Natural killer cell (primary cell): ENCODE measurements around the gene ERAP2. TPM values are rescaled to one million over a fixed set of nuclear protein-coding genes. Genes with fewer than 3 reads are reported as not detected.

Source experiments
- ATAC-seq, 3 donors: fragments of 150-1000 bp in 2 of 3; fragments of 200-7000 bp in 1 of 3; cut with Tn5 transposase; 1 replicate in 1 of 3; 2 replicates in 2 of 3; pipeline ENCODE4 v1.10.0; 2021; ENCODE audit warnings: mild to moderate bottlenecking in 2 of 3, moderate library complexity in 2 of 3
- DNase-seq, 2 donors: peaks; one replicate each; pipeline versions ENCODE4 v3.0.0 to v3.0.0-alpha.2; 2013 to 2021; ENCODE audit warnings: mixed read lengths in 1 of 2
- H3K27ac ChIP-seq: one replicate; pipeline ENCODE4 v1.5.1; 2013; ENCODE audit warnings: mild to moderate bottlenecking, low read length
- H3K27me3 ChIP-seq: one replicate; pipeline ENCODE4 v1.6.1; 2013; ENCODE audit warnings: low read length; ENCODE audit not compliant: control insufficient read depth, insufficient read depth
- H3K36me3 ChIP-seq: one replicate; pipeline ENCODE4 v1.6.1; 2013; ENCODE audit warnings: low read length; ENCODE audit not compliant: control insufficient read depth, insufficient read depth
- H3K4me1 ChIP-seq: one replicate; pipeline ENCODE4 v1.6.1; 2013; ENCODE audit warnings: low read length; ENCODE audit not compliant: control insufficient read depth, insufficient read depth
- H3K4me3 ChIP-seq: one replicate; pipeline ENCODE4 v1.5.1; 2013; ENCODE audit warnings: low read length
- H3K9me3 ChIP-seq: one replicate; pipeline ENCODE4 v1.6.1; 2013; ENCODE audit warnings: low read length; ENCODE audit not compliant: control insufficient read depth, insufficient read depth
- H3K27ac Mint-ChIP-seq, 2 donors: one replicate each; pipeline ENCODE4 v1.8.0; 2022; ENCODE audit warnings: mild to moderate bottlenecking in 2 of 2, mixed read lengths in 2 of 2, moderate library complexity in 1 of 2
- H3K27me3 Mint-ChIP-seq, 2 donors: one replicate each; pipeline ENCODE4 v1.8.0; 2022; ENCODE audit warnings: low read depth in 2 of 2, mixed read lengths in 2 of 2
- H3K36me3 Mint-ChIP-seq: one replicate; pipeline ENCODE4 v1.8.0; 2022; ENCODE audit warnings: mixed read lengths
- H3K4me1 Mint-ChIP-seq, 2 donors: one replicate each; pipeline ENCODE4 v1.8.0; 2022; ENCODE audit warnings: mixed read lengths in 2 of 2
- H3K4me3 Mint-ChIP-seq: one replicate; pipeline ENCODE4 v1.8.0; 2022; ENCODE audit warnings: mild to moderate bottlenecking, moderate library complexity, mixed read lengths
- H3K9me3 Mint-ChIP-seq, 2 donors: one replicate each; pipeline ENCODE4 v1.8.0; 2022; ENCODE audit warnings: mixed read lengths in 2 of 2
- CTCF ChIP-seq: fragments of 200-600 bp; IDR thresholded peaks from one replicate; pipeline ENCODE4 v1.8.0; 2022; ENCODE audit warnings: antibody characterized with exemption
- WGBS: methylation state at CpG from one replicate; pipeline ENCODE4 v1.1.7; 2013; ENCODE audit warnings: missing lambda C conversion rate; ENCODE audit not compliant: insufficient coverage; 5-methylcytosine and 5-hydroxymethylcytosine counted together
- intact Hi-C: fragments of 100-400 bp; cut with micrococcal nuclease; formaldehyde crosslinking; loops from one replicate; pipeline ENCODE4 v1.14.2; 2022
- total RNA-seq, 4 donors: library from RNA; stranded (reverse); fragments of 120-200 nt in 1 of 4; gene quantifications; one replicate each; pipeline versions ENCODE4 v1.2.3 to v1.2.4, GENCODE V29; 2013 to 2022

Gene ERAP2
- total RNA-seq, 3 donors from 2014 or later (not counting 1 experiment from before 2014, with no cell fraction given), result 41.5 to 81.8 (median 79.2) TPM

GRCh38 chr5:96936431-96937320, 60.4 kb downstream of the ERAP2 start:
- peak overlapping the region; percentile 93 for H3K4me3 ChIP-seq
- H3K4me1 Mint-ChIP-seq, result peaks cover 76 to 82% of the 10 kb centered on the region in 2 donors
- H3K27me3 ChIP-seq, result no peaks in the 10 kb centered on the region
- peak; percentile 63 to 69 for DNase-seq
- H3K4me3 Mint-ChIP-seq, result peak overlapping the region; percentile 91
- H3K9me3 Mint-ChIP-seq, result no peaks in the 10 kb centered on the region
- intact Hi-C loops, result loop anchor here (1.0 to 5.0 kb wide), 6 partner anchors 21 to 1991 kb away; partner anchors contain the start of genes CHD1, ELL2, ERAP2 and GLRX
- H3K36me3 Mint-ChIP-seq, result no peaks in the 10 kb centered on the region
- TF ChIP-seq CTCF, result no peak
- H3K4me1 ChIP-seq, result peaks cover 20% of the 10 kb centered on the region
- H3K36me3 ChIP-seq, result peaks cover 3% of the 10 kb centered on the region
- whole genome bisulfite sequencing, result under 1% methylated on average over 27 of the region's 27 CpGs
- ATAC-seq, result peak; percentile 11 to 18 (median 13)
- no peaks in the 10 kb centered on the region for H3K27me3 Mint-ChIP-seq
- H3K9me3 ChIP-seq, result no peaks in the 10 kb centered on the region
- H3K27ac Mint-ChIP-seq, result peak overlapping the region; percentile 93 to 94
- H3K27ac ChIP-seq, result peak overlapping the region; percentile 91

GRCh38 chr5:96940586-96940985, 64.3 kb downstream of the ERAP2 start:
- no peak for ATAC-seq
- WGBS, result 71% methylated on average over 3 of the region's 3 CpGs
- DNase-seq, result no peak
- Histone ChIP-seq H3K36me3 (peaks cover 5% of the 10 kb centered on the region), H3K27ac (no peak overlapping the region), H3K9me3 (no peaks in the 10 kb centered on the region), H3K27me3 (no peaks in the 10 kb centered on the region), H3K4me3 (no peak overlapping the region), H3K4me1 (peaks cover 34% of the 10 kb centered on the region)
- Mint-ChIP-seq H3K4me3 (peak overlapping the region; percentile 70), H3K4me1 (peaks cover 73 to 85% of the 10 kb centered on the region in 2 donors), H3K27me3 (no peaks in the 10 kb centered on the region), H3K9me3 (no peaks in the 10 kb centered on the region), H3K36me3 (no peaks in the 10 kb centered on the region), H3K27ac (peak overlapping the region; percentile 81 to 92)
- intact Hi-C loops, result loop anchor here (5.0 kb wide), 1 partner anchor 968 kb away; no protein-coding TSS in a partner anchor
- no peak for TF ChIP-seq CTCF

GRCh38 chr5:96941140-96941539, 64.8 kb downstream of the ERAP2 start:
- 74% methylated on average over 4 of the region's 4 CpGs for WGBS
- peak overlapping the region; percentile 14 for H3K27ac ChIP-seq
- Mint-ChIP-seq H3K4me1 (peaks cover 79 to 85% of the 10 kb centered on the region in 2 donors), H3K9me3 (no peaks in the 10 kb centered on the region), H3K27ac (peak overlapping the region; percentile 81 to 92), H3K4me3 (peak overlapping the region; percentile 76), H3K36me3 (no peaks in the 10 kb centered on the region), H3K27me3 (no peaks in the 10 kb centered on the region)
- DNase-seq (no peak), ATAC-seq (no peak)
- no peaks in the 10 kb centered on the region for H3K9me3 ChIP-seq
- intact Hi-C loops, result loop anchor here (5.0 kb wide), 1 partner anchor 969 kb away; no protein-coding TSS in a partner anchor
- peaks cover 35% of the 10 kb centered on the region for H3K4me1 ChIP-seq
- H3K4me3 ChIP-seq, result no peak overlapping the region
- peaks cover 5% of the 10 kb centered on the region for H3K36me3 ChIP-seq
- no peaks in the 10 kb centered on the region for H3K27me3 ChIP-seq
- no peak for TF ChIP-seq CTCF
